OCI-LY3 (cell line): Measurements from ENCODE around the gene HDDC3.

Source experiments
- H2AFZ ChIP-seq: fragments of 200-600, 300-600 bp; shearing (Covaris generic); 2 replicates; pipeline ENCODE4 v1.6.0; 2014; ENCODE audit warnings: antibody characterized with exemption, low read depth, low read length
- H3K27ac ChIP-seq: fragments of 200-600, 300-600 bp; sonication (generic); 2 replicates; pipeline ENCODE4 v1.5.1; 2014; ENCODE audit warnings: mild to moderate bottlenecking, low read length, moderate library complexity, mixed read lengths
- H3K27me3 ChIP-seq: fragments of 200-600, 300-600 bp; sonication (generic); 2 replicates; pipeline ENCODE4 v1.6.1; 2014; ENCODE audit warnings: low read depth, low read length, mixed read lengths
- H3K36me3 ChIP-seq: fragments of 200-600, 300-600 bp; sonication (generic); replicated peaks from 2 replicates; pipeline ENCODE3; 2014; ENCODE audit warnings: low read depth, low read length, mixed read lengths
- H3K4me1 ChIP-seq: fragments of 300-600, 200-600 bp; sonication (generic); 2 replicates; pipeline ENCODE4 v1.6.1; 2014; ENCODE audit warnings: low read length, mixed read lengths
- H3K4me2 ChIP-seq: fragments of 200-600, 300-600 bp; sonication (generic); 2 replicates; pipeline ENCODE4 v1.6.1; 2014; ENCODE audit warnings: low read length, mixed read lengths
- H3K4me3 ChIP-seq: fragments of 300-600, 200-600 bp; sonication (generic); 2 replicates; pipeline ENCODE4 v1.5.1; 2014; ENCODE audit warnings: antibody characterized with exemption, mild to moderate bottlenecking, low read length, moderate library complexity
- H3K79me2 ChIP-seq: fragments of 300-600, 200-600 bp; shearing (Covaris generic); 2 replicates; pipeline ENCODE4 v1.6.1; 2014; ENCODE audit warnings: mild to moderate bottlenecking, low read length, mixed read lengths
- H3K9ac ChIP-seq: fragments of 300-600, 200-600 bp; shearing (Covaris generic); 2 replicates; pipeline ENCODE4 v1.6.0; 2014; ENCODE audit warnings: mild to moderate bottlenecking, low read length, moderate library complexity
- H3K9me3 ChIP-seq: fragments of 200-600, 300-600 bp; shearing (Covaris generic); 2 replicates; pipeline ENCODE4 v1.6.1; 2014; ENCODE audit warnings: low read length, mixed read lengths; ENCODE audit not compliant: insufficient read depth
- H4K20me1 ChIP-seq: fragments of 200-600, 300-600 bp; sonication (generic); 2 replicates; pipeline ENCODE4 v1.6.1; 2016; ENCODE audit warnings: low read length, mixed read lengths; ENCODE audit not compliant: insufficient read depth
- CTCF ChIP-seq: fragments of 200-600, 300-600 bp; sonication (generic); IDR thresholded peaks from 2 replicates; pipeline ENCODE4 v1.5.1; 2014; ENCODE audit warnings: antibody characterized with exemption, low read length, low read depth
- EZH2phosphoT487 ChIP-seq: fragments of 200-600 bp; shearing (Covaris generic); IDR thresholded peaks from 2 replicates; pipeline ENCODE4 v1.6.1; 2018; ENCODE audit warnings: antibody characterized with exemption, mixed run types, low read depth

The HDDC3 gene

GRCh38 chr15:90887037-90887481 is 45.3 kb downstream of the HDDC3 start:
- H3K36me3 ChIP-seq = no peaks in the 10 kb centered on the region
- no peak overlapping the region for H3K4me2 ChIP-seq
- no peaks in the 10 kb centered on the region for H3K79me2 ChIP-seq
- no peaks in the 10 kb centered on the region for H3K27me3 ChIP-seq
- H3K9ac ChIP-seq = no peak overlapping the region
- peaks cover 14% of the 10 kb centered on the region; the same call in 1 of the 2 replicates for H3K4me1 ChIP-seq
- no peak for TF ChIP-seq CTCF
- no peak for TF ChIP-seq EZH2phosphoT487
- no peaks in the 10 kb centered on the region for H3K9me3 ChIP-seq
- no peaks in the 10 kb centered on the region for H4K20me1 ChIP-seq
- H3K4me3 ChIP-seq = no peak overlapping the region
- H3K27ac ChIP-seq = no peak overlapping the region
- no peak overlapping the region for H2AFZ ChIP-seq

- H3K36me3 ChIP-seq = no peaks in the 10 kb centered on the region
- no peak for TF ChIP-seq EZH2phosphoT487
- no peak for TF ChIP-seq CTCF
- no peak overlapping the region for H3K4me3 ChIP-seq
- no peaks in the 10 kb centered on the region for H3K9me3 ChIP-seq
- no peak overlapping the region for H3K4me2 ChIP-seq
- no peaks in the 10 kb centered on the region for H4K20me1 ChIP-seq
- no peak overlapping the region for H3K9ac ChIP-seq
- no peaks in the 10 kb centered on the region for H3K79me2 ChIP-seq
- H3K27me3 ChIP-seq = no peaks in the 10 kb centered on the region
- peaks cover 14% of the 10 kb centered on the region; the same call in 1 of the 2 replicates for H3K4me1 ChIP-seq
- no peak overlapping the region for H2AFZ ChIP-seq
- no peak overlapping the region for H3K27ac ChIP-seq
Observed at GRCh38 chr15:90886291-90886614, 46.1 kb downstream of the HDDC3 start.

- Histone ChIP-seq H2AFZ (no peak overlapping the region), H3K27ac (no peak overlapping the region), H3K36me3 (no peaks in the 10 kb centered on the region), H3K4me1 (peaks cover 14% of the 10 kb centered on the region; the same call in 1 of the 2 replicates), H3K9me3 (no peaks in the 10 kb centered on the region), H3K79me2 (no peaks in the 10 kb centered on the region), H3K4me3 (no peak overlapping the region), H3K4me2 (peak overlapping the region; percentile 20), H3K27me3 (no peaks in the 10 kb centered on the region), H4K20me1 (no peaks in the 10 kb centered on the region), H3K9ac (no peak overlapping the region)
- TF ChIP-seq EZH2phosphoT487 (no peak), CTCF (peak; percentile 99)
Observed at GRCh38 chr15:90885432-90886290, 46.7 kb downstream of the HDDC3 start.

- Histone ChIP-seq H2AFZ (no peak overlapping the region), H3K27ac (no peak overlapping the region), H3K4me2 (peak overlapping the region; percentile 55), H4K20me1 (no peaks in the 10 kb centered on the region), H3K9me3 (no peaks in the 10 kb centered on the region), H3K4me1 (peaks cover 14% of the 10 kb centered on the region; the same call in 1 of the 2 replicates), H3K4me3 (peak overlapping the region; percentile 58), H3K79me2 (no peaks in the 10 kb centered on the region), H3K9ac (peak overlapping the region; percentile 29; the same call in 1 of the 2 replicates), H3K27me3 (no peaks in the 10 kb centered on the region), H3K36me3 (no peaks in the 10 kb centered on the region)
- TF ChIP-seq CTCF (no peak), EZH2phosphoT487 (no peak)
Observed at GRCh38 chr15:90884719-90885431, 47.5 kb downstream of the HDDC3 start.
